BE2C (cell line): ENCODE measurements around the gene PRKCZ.

Experiments
- DNase-seq: peaks from one replicate; pipeline ENCODE4 v3.0.0-alpha.2; 2020
- H3K27me3 ChIP-seq: fragments of 250-450 bp; sonication (Bioruptor Pico); 2 replicates; pipeline ENCODE4 v1.5.1; 2020; ENCODE audit warnings: mild to moderate bottlenecking
- H3K36me3 ChIP-seq: fragments of 250-450 bp; sonication (Bioruptor Pico); 2 replicates; pipeline ENCODE4 v1.5.1; 2020; ENCODE audit warnings: mild to moderate bottlenecking
- H3K4me1 ChIP-seq: fragments of 250-450 bp; sonication (Bioruptor Pico); 2 replicates; pipeline ENCODE4 v1.5.1; 2020
- H3K4me3 ChIP-seq: 2 replicates; pipeline ENCODE4 v1.5.1; 2011; ENCODE audit warnings: low read depth, low read length
- H3K9me3 ChIP-seq: fragments of 250-450 bp; sonication (Bioruptor Pico); 2 replicates; pipeline ENCODE4 v1.5.1; 2020
- TF ChIP-seq, protein P1 (sequence below): IDR thresholded peaks from 2 replicates; pipeline ENCODE4 v1.5.1; 2012; ENCODE audit warnings: mild to moderate bottlenecking, low read depth, low read length

Gene PRKCZ

DNA sequence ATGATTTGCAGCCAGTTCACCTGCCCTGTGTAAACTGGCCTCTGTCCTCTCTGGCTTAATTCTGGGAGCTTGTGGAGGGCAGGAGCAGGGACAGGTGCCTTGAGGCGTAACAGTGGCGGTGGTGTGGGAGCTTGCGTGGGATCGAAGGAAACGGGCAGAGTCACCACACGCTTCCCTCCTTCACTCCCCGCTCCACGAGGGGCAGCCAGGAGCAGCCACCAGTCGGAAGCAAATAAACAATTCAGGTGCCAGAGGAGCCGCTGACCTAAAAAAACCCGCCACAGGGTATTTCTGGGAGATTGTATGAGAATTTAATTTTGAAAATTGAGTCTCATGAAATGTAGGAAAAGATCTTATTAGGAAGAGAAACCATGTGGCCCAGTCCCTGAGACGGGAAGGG, 118.3 kb downstream of the PRKCZ start:
- DNase-seq, result no peak
- Histone ChIP-seq H3K36me3 (no peaks in the 10 kb centered on the region), H3K4me1 (no peaks in the 10 kb centered on the region), H3K27me3 (no peaks in the 10 kb centered on the region), H3K9me3 (no peaks in the 10 kb centered on the region; the same call in 1 of the 2 replicates), H3K4me3 (no peak overlapping the region)
- TF ChIP-seq, protein P1, sequence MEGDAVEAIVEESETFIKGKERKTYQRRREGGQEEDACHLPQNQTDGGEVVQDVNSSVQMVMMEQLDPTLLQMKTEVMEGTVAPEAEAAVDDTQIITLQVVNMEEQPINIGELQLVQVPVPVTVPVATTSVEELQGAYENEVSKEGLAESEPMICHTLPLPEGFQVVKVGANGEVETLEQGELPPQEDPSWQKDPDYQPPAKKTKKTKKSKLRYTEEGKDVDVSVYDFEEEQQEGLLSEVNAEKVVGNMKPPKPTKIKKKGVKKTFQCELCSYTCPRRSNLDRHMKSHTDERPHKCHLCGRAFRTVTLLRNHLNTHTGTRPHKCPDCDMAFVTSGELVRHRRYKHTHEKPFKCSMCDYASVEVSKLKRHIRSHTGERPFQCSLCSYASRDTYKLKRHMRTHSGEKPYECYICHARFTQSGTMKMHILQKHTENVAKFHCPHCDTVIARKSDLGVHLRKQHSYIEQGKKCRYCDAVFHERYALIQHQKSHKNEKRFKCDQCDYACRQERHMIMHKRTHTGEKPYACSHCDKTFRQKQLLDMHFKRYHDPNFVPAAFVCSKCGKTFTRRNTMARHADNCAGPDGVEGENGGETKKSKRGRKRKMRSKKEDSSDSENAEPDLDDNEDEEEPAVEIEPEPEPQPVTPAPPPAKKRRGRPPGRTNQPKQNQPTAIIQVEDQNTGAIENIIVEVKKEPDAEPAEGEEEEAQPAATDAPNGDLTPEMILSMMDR, result no peak

DNA sequence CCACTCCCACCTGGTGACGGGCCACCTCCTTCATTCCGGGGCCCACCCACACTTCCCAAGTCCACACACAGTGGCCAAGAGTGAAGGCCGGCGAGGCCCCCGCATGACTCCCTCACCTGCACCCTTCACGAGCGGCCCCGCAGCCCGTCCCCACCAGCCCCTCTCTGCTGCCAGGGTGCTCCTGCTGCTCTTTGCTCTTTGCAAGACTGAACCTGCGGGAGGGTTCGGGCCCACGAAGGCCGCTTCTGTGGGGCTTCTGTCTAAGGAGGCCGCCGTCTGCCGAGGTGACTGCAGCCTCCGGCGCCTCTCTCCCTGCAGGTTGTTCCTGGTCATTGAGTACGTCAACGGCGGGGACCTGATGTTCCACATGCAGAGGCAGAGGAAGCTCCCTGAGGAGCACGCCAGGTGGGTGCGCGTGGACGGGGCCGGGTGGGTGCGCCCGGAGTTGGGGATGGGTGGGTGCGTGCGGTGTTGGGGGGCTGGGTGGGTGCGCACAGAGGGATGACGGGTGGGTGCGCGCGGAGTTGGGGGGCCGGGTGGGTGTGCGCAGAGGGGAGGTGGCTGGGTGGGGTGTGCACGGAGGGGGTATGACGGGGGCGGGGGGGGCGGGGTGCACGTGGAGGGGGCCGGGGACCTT, 119.1 kb downstream of the PRKCZ start:
- Histone ChIP-seq H3K27me3 (no peaks in the 10 kb centered on the region), H3K4me1 (no peaks in the 10 kb centered on the region), H3K36me3 (no peaks in the 10 kb centered on the region), H3K9me3 (no peaks in the 10 kb centered on the region; the same call in 1 of the 2 replicates), H3K4me3 (no peak overlapping the region)
- DNase-seq, result no peak
- TF ChIP-seq, protein P1, result no peak

DNA sequence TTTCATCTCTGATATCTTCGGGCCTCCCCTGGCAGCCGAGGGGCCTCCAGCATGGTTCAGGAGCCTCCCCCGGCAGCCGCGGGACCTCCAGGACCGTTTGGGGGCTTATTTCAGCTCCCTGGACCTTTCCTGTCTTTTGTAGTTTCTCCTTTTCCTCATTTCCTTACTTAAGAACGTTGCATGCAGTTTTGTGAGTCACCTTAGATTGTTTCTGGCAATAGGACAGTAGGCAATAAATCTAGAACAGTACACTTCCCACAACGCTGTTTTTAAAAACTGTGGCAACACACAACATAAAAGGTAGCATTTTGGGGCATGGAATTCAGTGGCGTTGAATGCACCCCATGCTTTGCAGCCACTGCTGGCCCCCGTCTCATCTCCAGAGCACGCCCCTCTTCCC, 120.0 kb downstream of the PRKCZ start:
- H3K27me3 ChIP-seq, result no peaks in the 10 kb centered on the region
- H3K9me3 ChIP-seq, result no peaks in the 10 kb centered on the region
- H3K36me3 ChIP-seq, result no peaks in the 10 kb centered on the region
- no peaks in the 10 kb centered on the region for H3K4me1 ChIP-seq
- TF ChIP-seq, protein P1, result no peak
- DNase-seq, result no peak
- H3K4me3 ChIP-seq, result no peak overlapping the region

DNA sequence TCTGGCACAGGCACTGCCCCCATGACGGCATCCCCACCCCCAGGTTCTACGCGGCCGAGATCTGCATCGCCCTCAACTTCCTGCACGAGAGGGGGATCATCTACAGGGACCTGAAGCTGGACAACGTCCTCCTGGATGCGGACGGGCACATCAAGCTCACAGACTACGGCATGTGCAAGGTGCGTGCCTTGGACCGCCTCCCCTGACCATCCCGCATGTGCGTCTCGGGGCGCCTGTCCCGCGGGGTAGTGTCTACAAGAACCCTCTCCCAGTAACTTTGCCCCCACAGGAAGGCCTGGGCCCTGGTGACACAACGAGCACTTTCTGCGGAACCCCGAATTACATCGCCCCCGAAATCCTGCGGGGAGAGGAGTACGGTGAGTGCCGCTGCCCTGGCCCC, 121.8 kb downstream of the PRKCZ start:
- H3K9me3 ChIP-seq, result no peaks in the 10 kb centered on the region

DNA sequence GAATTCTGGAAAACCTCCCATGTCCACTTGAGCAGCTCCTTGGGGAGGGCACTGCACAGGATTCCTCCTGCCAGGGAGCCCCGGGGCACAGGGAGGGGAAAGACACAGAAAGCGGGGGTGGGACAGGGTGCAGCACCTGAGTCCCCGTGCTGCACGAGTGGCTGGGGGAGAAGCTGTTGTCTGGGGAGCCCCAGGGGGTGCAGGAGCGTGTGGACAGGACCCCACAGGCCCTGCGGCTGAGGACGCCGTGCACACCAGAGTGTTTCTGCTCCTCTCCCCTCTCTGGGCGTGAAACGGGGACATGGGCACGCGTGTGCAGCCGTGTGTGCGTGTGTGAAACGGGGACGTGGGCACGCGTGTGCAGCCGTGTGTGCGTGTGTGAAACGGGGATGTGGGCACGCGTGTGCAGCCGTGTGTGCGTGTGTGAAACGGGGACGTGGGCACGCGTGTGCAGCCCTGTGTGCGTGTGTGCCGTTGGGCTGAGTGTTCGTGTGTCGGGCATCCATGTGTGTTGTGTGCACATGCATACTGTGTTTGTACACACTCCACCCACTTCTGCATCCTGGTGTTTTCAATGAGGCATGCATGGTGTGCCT, 122.4 kb downstream of the PRKCZ start:
- no peaks in the 10 kb centered on the region for H3K4me1 ChIP-seq
- no peaks in the 10 kb centered on the region for H3K27me3 ChIP-seq
- TF ChIP-seq, protein P1, result no peak
- H3K4me3 ChIP-seq, result no peak overlapping the region
- H3K9me3 ChIP-seq, result no peaks in the 10 kb centered on the region
- DNase-seq, result no peak
- no peaks in the 10 kb centered on the region for H3K36me3 ChIP-seq

More for the DNA sequence above, 121.8 kb downstream of the PRKCZ start:
- no peaks in the 10 kb centered on the region for H3K4me1 ChIP-seq
- H3K36me3 ChIP-seq, result no peaks in the 10 kb centered on the region
- H3K4me3 ChIP-seq, result no peak overlapping the region
- no peaks in the 10 kb centered on the region for H3K27me3 ChIP-seq
- no peak for DNase-seq
- TF ChIP-seq, protein P1, result no peak
